Activated effector memory CD4-positive, alpha-beta T cell treated with Interleukin-2 at 50 U/mL for 16 hours (primary cell): ENCODE results near the gene RIPK4.
"Not testable (repeated sequence)": the region's sequence is repeated elsewhere in the genome, so short reads cannot be mapped to it uniquely, and the experiment has no call there.

Experiments
- DNase-seq: peaks from one replicate; pipeline ENCODE4 v3.0.0-alpha.2; 2020

Gene RIPK4

GRCh38 chr21:41794600-41794999 is 27.7 kb upstream of the RIPK4 start:
- DNase-seq: no peak

- DNase-seq: no peak
Observed at GRCh38 chr21:41792711-41793110, 25.9 kb upstream of the RIPK4 start.

GRCh38 chr21:41786509-41786987 is 19.7 kb upstream of the RIPK4 start:
- DNase-seq: no peak

- DNase-seq: not testable (repeated sequence)
Observed at GRCh38 chr21:41785262-41785661, 18.4 kb upstream of the RIPK4 start.

- DNase-seq: no peak
Observed at GRCh38 chr21:41784456-41785102, 17.7 kb upstream of the RIPK4 start.

- no peak for DNase-seq
Observed at GRCh38 chr21:41783476-41784180, 16.8 kb upstream of the RIPK4 start.

GRCh38 chr21:41781050-41781410 is 14.2 kb upstream of the RIPK4 start:
- no peak for DNase-seq

GRCh38 chr21:41780337-41781049 is 13.6 kb upstream of the RIPK4 start:
- no peak for DNase-seq

GRCh38 chr21:41779659-41780058 is 12.8 kb upstream of the RIPK4 start:
- DNase-seq: no peak

GRCh38 chr21:41778930-41779600 is 12.2 kb upstream of the RIPK4 start:
- DNase-seq: no peak

GRCh38 chr21:41777951-41778815 is 11.3 kb upstream of the RIPK4 start:
- no peak for DNase-seq

- DNase-seq: no peak
Observed at GRCh38 chr21:41776778-41777177, 9.9 kb upstream of the RIPK4 start.

GRCh38 chr21:41775149-41775472 is 8.3 kb upstream of the RIPK4 start:
- DNase-seq: no peak

GRCh38 chr21:41774467-41775148 is 7.8 kb upstream of the RIPK4 start:
- no peak for DNase-seq

GRCh38 chr21:41772351-41773080 is 5.7 kb upstream of the RIPK4 start:
- DNase-seq: no peak

GRCh38 chr21:41771625-41771945 is 4.7 kb upstream of the RIPK4 start:
- no peak for DNase-seq

- DNase-seq: no peak
Observed at GRCh38 chr21:41770901-41771624, 4.2 kb upstream of the RIPK4 start.

- DNase-seq: no peak
Observed at GRCh38 chr21:41769933-41770332, 3.1 kb upstream of the RIPK4 start.

- DNase-seq: no peak
Observed at GRCh38 chr21:41769521-41769920, 2.7 kb upstream of the RIPK4 start.

GRCh38 chr21:41769111-41769510 is 2.3 kb upstream of the RIPK4 start:
- no peak for DNase-seq
